H1 (cell line): Measurements from ENCODE around the gene PTPRG. TPM values are rescaled to one million over a fixed set of nuclear protein-coding genes. Genes with fewer than 3 reads are reported as not detected.

Experiments
- CTCF ChIA-PET: fragments of 300-600 bp; sonication (Branson Sonifier 250); formaldehyde crosslinking; loops from one replicate; lab custom pipeline; 2021; ENCODE audit not compliant: partially characterized antibody; lab: Charles Lee
- POLR2A ChIA-PET: fragments of 300-600 bp; sonication (Branson Sonifier 250); formaldehyde crosslinking; loops from one replicate; lab custom pipeline; 2021; ENCODE audit warnings: inconsistent platforms; ENCODE audit not compliant: partially characterized antibody; lab: Charles Lee
- DNase-seq, 2 experiments: peaks; one replicate each; pipeline versions ENCODE4 v3.0.0 to v3.0.0-alpha.2; 2010 to 2022; ENCODE audit warnings: low spot score in 2 of 2, low read depth in 1 of 2, mixed read lengths in 1 of 2
- FAIRE-seq: peaks from 2 replicates; lab custom pipeline; 2011; peaks lifted over from hg19 to GRCh38; lab: Jason Lieb, UNC
- H2AFZ ChIP-seq: 2 replicates; pipeline ENCODE4 v1.8.1; 2012; ENCODE audit warnings: low read length, inconsistent platforms
- H2AK5ac ChIP-seq: 2 replicates; pipeline ENCODE4 v1.6.1; 2013; ENCODE audit warnings: low read depth, low read length
- H2BK120ac ChIP-seq: replicated peaks from 2 replicates; pipeline ENCODE3; 2013; ENCODE audit warnings: low read depth, low read length, inconsistent platforms
- H2BK12ac ChIP-seq: 2 replicates; pipeline ENCODE4 v1.6.1; 2013; ENCODE audit warnings: low read depth, low read length
- H2BK15ac ChIP-seq: 2 replicates; pipeline ENCODE4 v1.6.1; 2013; ENCODE audit warnings: low read length
- H2BK20ac ChIP-seq: 2 replicates; pipeline ENCODE4 v1.6.1; 2013; ENCODE audit warnings: low read length
- H2BK5ac ChIP-seq: 2 replicates; pipeline ENCODE4 v1.6.1; 2013; ENCODE audit warnings: low read depth, low read length
- H3K14ac ChIP-seq: 2 replicates; pipeline ENCODE4 v1.6.1; 2013; ENCODE audit warnings: inconsistent platforms; ENCODE audit not compliant: insufficient read length
- H3K18ac ChIP-seq: 2 replicates; pipeline ENCODE4 v1.6.1; 2013; ENCODE audit warnings: low read length; ENCODE audit errors: extremely low read depth
- H3K23ac ChIP-seq: 2 replicates; pipeline ENCODE4 v1.6.1; 2013; ENCODE audit warnings: inconsistent platforms; ENCODE audit not compliant: insufficient read length
- H3K23me2 ChIP-seq: 2 replicates; pipeline ENCODE4 v1.6.1; 2013; ENCODE audit warnings: low read depth, low read length
- H3K27ac ChIP-seq: 2 replicates; pipeline ENCODE4 v1.6.1; 2011; ENCODE audit warnings: low read depth, low read length, inconsistent platforms
- H3K27me3 ChIP-seq, 4 experiments: replicated peaks in 1 of 4; 1 replicate in 1 of 4; 2 replicates in 3 of 4; pipeline versions ENCODE4 v1.6.1 to v1.8.1; 2011 to 2013; ENCODE audit warnings: low read length in 3 of 4, mild to moderate bottlenecking in 3 of 4, inconsistent platforms in 2 of 4, mixed read lengths in 2 of 4, moderate library complexity in 1 of 4; ENCODE audit not compliant: control insufficient read depth in 3 of 4, insufficient read depth in 3 of 4; ENCODE audit errors: extremely low read depth in 1 of 4
- H3K36me3 ChIP-seq, 4 experiments: 2 replicates each; pipeline versions ENCODE4 v1.6.1 to v1.8.1; 2011 to 2013; ENCODE audit warnings: mild to moderate bottlenecking in 4 of 4, low read length in 3 of 4, moderate library complexity in 2 of 4, control low read depth in 1 of 4, inconsistent platforms in 1 of 4; ENCODE audit not compliant: insufficient read depth in 4 of 4, control insufficient read depth in 2 of 4
- H3K4ac ChIP-seq: replicated peaks from 2 replicates; pipeline ENCODE3; 2013; ENCODE audit warnings: low read length, low read depth, mixed read lengths, inconsistent platforms; ENCODE audit not compliant: insufficient read length
- H3K4me1 ChIP-seq, 4 experiments: replicated peaks in 1 of 4; 1 replicate in 1 of 4; 2 replicates in 3 of 4; pipeline versions ENCODE4 v1.6.1 to v1.8.1; 2011 to 2013; ENCODE audit warnings: low read length in 3 of 4, inconsistent platforms in 2 of 4, mixed read lengths in 1 of 4; ENCODE audit not compliant: insufficient read depth in 4 of 4, control insufficient read depth in 3 of 4
- H3K4me2 ChIP-seq, 2 experiments: 2 replicates each; pipeline versions ENCODE4 v1.6.1 to v1.8.1; 2011 to 2013; ENCODE audit warnings: low read depth in 2 of 2, low read length in 2 of 2, control low read depth in 1 of 2, inconsistent platforms in 1 of 2, mild to moderate bottlenecking in 1 of 2; ENCODE audit not compliant: insufficient read depth in 1 of 2
- H3K4me3 ChIP-seq, 4 experiments: fragments of 200-600, 300-600 bp in 1 of 4; sonication (generic), shearing (Covaris generic), sonication (Bioruptor Twin) in 1 of 4; 2 replicates each; pipeline versions ENCODE4 v1.5.1 to v1.8.1; 2011 to 2016; ENCODE audit warnings: low read length in 4 of 4, low read depth in 3 of 4, control low read depth in 2 of 4, inconsistent platforms in 2 of 4, mild to moderate bottlenecking in 2 of 4, mixed read lengths in 1 of 4, moderate library complexity in 1 of 4; ENCODE audit not compliant: insufficient read depth in 2 of 4; ENCODE audit errors: extremely low read depth in 1 of 4
- H3K56ac ChIP-seq: replicated peaks from 2 replicates; pipeline ENCODE3; 2013; ENCODE audit warnings: low read depth, mild to moderate bottlenecking, mixed read lengths, low read length, inconsistent platforms; ENCODE audit not compliant: insufficient read length
- H3K79me1 ChIP-seq: 2 replicates; pipeline ENCODE4 v1.6.1; 2013; ENCODE audit warnings: low read depth, low read length, control low read depth
- H3K79me2 ChIP-seq, 2 experiments: 2 replicates each; pipeline versions ENCODE4 v1.6.1 to v1.8.1; 2012 to 2013; ENCODE audit warnings: low read length in 2 of 2, mild to moderate bottlenecking in 2 of 2, inconsistent platforms in 1 of 2; ENCODE audit not compliant: insufficient read depth in 2 of 2, control insufficient read depth in 1 of 2
- H3K9ac ChIP-seq, 4 experiments: replicated peaks in 1 of 4; 1 replicate in 1 of 4; 2 replicates in 3 of 4; pipeline versions ENCODE4 v1.6.1 to v1.8.1; 2011 to 2013; ENCODE audit warnings: low read depth in 3 of 4, low read length in 3 of 4, control low read depth in 2 of 4, mild to moderate bottlenecking in 2 of 4, moderate library complexity in 2 of 4, inconsistent platforms in 1 of 4; ENCODE audit errors: extremely low read depth in 1 of 4
- H3K9me3 ChIP-seq, 2 experiments: 2 replicates each; pipeline versions ENCODE4 v1.6.1 to v1.8.1; 2012 to 2013; ENCODE audit warnings: mild to moderate bottlenecking in 2 of 2, moderate library complexity in 2 of 2, control low read depth in 1 of 2, inconsistent platforms in 1 of 2, low read depth in 1 of 2, low read length in 1 of 2, mixed read lengths in 1 of 2; ENCODE audit not compliant: insufficient read depth in 2 of 2
- H4K20me1 ChIP-seq, 2 experiments: replicated peaks in 1 of 2; 2 replicates each; pipeline versions ENCODE3 to v1.8.1; 2011 to 2013; ENCODE audit warnings: inconsistent platforms in 2 of 2, low read length in 2 of 2, mild to moderate bottlenecking in 1 of 2; ENCODE audit not compliant: insufficient read depth in 2 of 2, control insufficient read depth in 1 of 2
- H4K5ac ChIP-seq: 2 replicates; pipeline ENCODE4 v1.6.1; 2013; ENCODE audit warnings: low read length, low read depth, mixed read lengths, inconsistent platforms; ENCODE audit not compliant: insufficient read length
- H4K8ac ChIP-seq: 2 replicates; pipeline ENCODE4 v1.8.0; 2013; ENCODE audit warnings: mild to moderate bottlenecking, moderate library complexity, low read length, inconsistent platforms; ENCODE audit not compliant: insufficient read depth; ENCODE audit errors: extremely low read depth
- H4K91ac ChIP-seq: replicated peaks from 2 replicates; pipeline ENCODE3; 2013; ENCODE audit warnings: low read length, mixed read lengths, inconsistent platforms; ENCODE audit not compliant: insufficient read length
- BRCA1 ChIP-seq: IDR thresholded peaks from 2 replicates; pipeline ENCODE4 v1.6.1; 2012; ENCODE audit warnings: low read depth, low read length, improper control_type of control experiment
- CHD2 ChIP-seq: IDR thresholded peaks from 2 replicates; pipeline ENCODE4 v1.6.1; 2012; ENCODE audit warnings: low read length, improper control_type of control experiment
- CREB1 ChIP-seq: IDR thresholded peaks from 2 replicates; pipeline ENCODE4 v1.6.1; 2012; ENCODE audit warnings: inconsistent platforms
- EP300 ChIP-seq, 2 experiments: IDR thresholded peaks; 1 replicate in 1 of 2; 2 replicates in 1 of 2; pipeline ENCODE4 v1.6.1; 2011 to 2012; ENCODE audit warnings: low read depth in 2 of 2, low read length in 2 of 2, mild to moderate bottlenecking in 2 of 2, borderline replicate concordance in 1 of 2, inconsistent platforms in 1 of 2, moderate library complexity in 1 of 2
- GABPA ChIP-seq: IDR thresholded peaks from 2 replicates; pipeline ENCODE4 v1.6.1; 2011; ENCODE audit warnings: mild to moderate bottlenecking, low read length, moderate library complexity, borderline replicate concordance; ENCODE audit not compliant: insufficient read depth
- GTF2F1 ChIP-seq: IDR thresholded peaks from 2 replicates; pipeline ENCODE4 v1.6.1; 2012; ENCODE audit warnings: low read depth, low read length, improper control_type of control experiment, borderline replicate concordance
- HDAC6 ChIP-seq: IDR thresholded peaks from one replicate; pipeline ENCODE4 v1.7.1; 2012; ENCODE audit warnings: low read depth, mild to moderate bottlenecking, inconsistent platforms, low read length, moderate library complexity
- KDM1A ChIP-seq: fragments of 200-600, 300-600 bp; sonication (generic); IDR thresholded peaks from 2 replicates; pipeline ENCODE4 v1.7.1; 2016; ENCODE audit warnings: mild to moderate bottlenecking, low read length, borderline replicate concordance
- KDM5A ChIP-seq: fragments of 200-600 bp; IDR thresholded peaks from 2 replicates; pipeline ENCODE4 v1.7.1; 2012; ENCODE audit warnings: mild to moderate bottlenecking, low read length, inconsistent platforms, mixed read lengths
- NRF1 ChIP-seq: IDR thresholded peaks from 2 replicates; pipeline ENCODE4 v1.6.1; 2011; ENCODE audit warnings: mild to moderate bottlenecking, low read depth, low read length, improper control_type of control experiment
- RAD21 ChIP-seq, 2 experiments: IDR thresholded peaks in 1 of 2; conservative IDR thresholded peaks in 1 of 2; 2 replicates each; pipeline ENCODE4 v1.6.1; 2011; ENCODE audit warnings: low read depth in 2 of 2, low read length in 2 of 2, improper control_type of control experiment in 1 of 2, inconsistent platforms in 1 of 2, mild to moderate bottlenecking in 1 of 2, moderate library complexity in 1 of 2
- SIN3A ChIP-seq, 2 experiments: IDR thresholded peaks in 1 of 2; conservative IDR thresholded peaks in 1 of 2; 2 replicates each; pipeline ENCODE4 v1.6.1; 2011 to 2012; ENCODE audit warnings: low read length in 2 of 2, improper control_type of control experiment in 1 of 2, low read depth in 1 of 2, mild to moderate bottlenecking in 1 of 2
- WGBS, 2 experiments: shearing (Covaris generic) in 1 of 2; methylation state at CpG; one replicate each; pipeline versions ENCODE4 v1.1.6 to v1.1.7; 2013 to 2015; ENCODE audit warnings: low lambda C conversion rate in 2 of 2, mixed read lengths in 2 of 2, inconsistent platforms in 1 of 2, low coverage in 1 of 2, missing lambda C conversion rate in 1 of 2; ENCODE audit not compliant: insufficient replicate concordance in 2 of 2, insufficient coverage in 1 of 2, insufficient read length in 1 of 2; ENCODE audit errors: extremely low coverage in 1 of 2, missing lambda C conversion rate in 1 of 2; 5-methylcytosine and 5-hydroxymethylcytosine counted together
- polyA plus RNA-seq, 7 experiments: library from polyadenylated mRNA; depleted of rRNA in 3 of 7; stranded (reverse) in 5 of 7; unstranded in 2 of 7; fragments of >200 nt in 5 of 7; fragments of 200-250 nt in 2 of 7; gene quantifications; 1 replicate in 5 of 7; 2 replicates in 1 of 7; 4 replicates in 1 of 7; pipeline versions ENCODE4 v1.2.1 to v1.2.3, GENCODE V29; 2011 to 2013; ENCODE audit warnings: missing spikeins in 2 of 7, mixed read lengths in 2 of 7
- total RNA-seq: library from RNA; stranded (reverse); fragmentation: NEBNext Ultra II Directional; extraction: Animal tissue kit (Norgen Biotek cat#: 25700); gene quantifications from 2 replicates; pipeline ENCODE4 v1.2.1, GENCODE V29; 2021

The PTPRG gene
- total and polyA plus RNA-seq, 2 of the 8 experiments (the other 6 are each of a cell fraction or from before 2014, with no cell fraction given): 23.3 to 96.2 TPM

- H2BK12ac ChIP-seq: no peak overlapping the region
- H3K18ac ChIP-seq: no peak overlapping the region
- no peak overlapping the region for H4K5ac ChIP-seq
- H3K14ac ChIP-seq: no peak overlapping the region
- H2BK20ac ChIP-seq: no peak overlapping the region
- H4K91ac ChIP-seq: no peak overlapping the region
- H3K27ac ChIP-seq: no peak overlapping the region
- no peak overlapping the region for H3K4ac ChIP-seq
- no peak overlapping the region for H3K23ac ChIP-seq
- peaks cover 0 to 9% (median 2%) of the 10 kb centered on the region in 4 experiments; a peak in 3 of 7 replicates for H3K4me1 ChIP-seq
- H3K9me3 ChIP-seq: no peaks in the 10 kb centered on the region
- no peak overlapping the region for H3K4me2 ChIP-seq
- H2AK5ac ChIP-seq: no peak overlapping the region
- POLR2A ChIA-PET: interaction anchor here (0.8 to 1.6 kb wide), 4 partner anchors 8 to 117 kb away, joined by 3 to 4 read pairs (median 3); no protein-coding TSS in a partner anchor
- H2BK15ac ChIP-seq: no peak overlapping the region
- no peaks in the 10 kb centered on the region for H3K27me3 ChIP-seq
- H2AFZ ChIP-seq: no peak overlapping the region
- H2BK5ac ChIP-seq: no peak overlapping the region
- no peaks in the 10 kb centered on the region for H3K23me2 ChIP-seq
- H4K20me1 ChIP-seq: no peaks in the 10 kb centered on the region
- H3K9ac ChIP-seq: no peak overlapping the region
- no peak overlapping the region for H3K4me3 ChIP-seq
- CTCF ChIA-PET: interaction anchor here (0.5 to 1.4 kb wide), 5 partner anchors 26 to 722 kb away, joined by 3 read pairs; no protein-coding TSS in a partner anchor
- peaks cover 0 to 74% of the 10 kb centered on the region in 2 experiments; a peak in 3 of 4 replicates for H3K79me2 ChIP-seq
- no peaks in the 10 kb centered on the region; the same call in 1 of the 2 replicates for H3K79me1 ChIP-seq
- no peak overlapping the region for H3K56ac ChIP-seq
- no peak for DNase-seq
- H3K36me3 ChIP-seq: no peaks in the 10 kb centered on the region
- WGBS, 2 experiments: 88% methylated on average over 10 of the region's 10 CpGs; no CpG with 5 or more reads in 1 of the 2 experiments
- FAIRE-seq: peak; percentile 32
- H4K8ac ChIP-seq: no peak overlapping the region
- H2BK120ac ChIP-seq: no peak overlapping the region
- no peak for TF ChIP-seq RAD21 (IDR thresholded peaks at IDR 0.05 in 1 of 2, conservative IDR thresholded peaks at IDR 0.05 in 1 of 2; ENCODE audit: low read depth in 2 of 2, low read length in 2 of 2)
- no peak for TF ChIP-seq HDAC6
- no peak for TF ChIP-seq NRF1
- TF ChIP-seq GTF2F1: no peak
- TF ChIP-seq CHD2: no peak
- TF ChIP-seq EP300 (IDR thresholded peaks at IDR 0.05; ENCODE audit: borderline replicate concordance in 1 of 2, low read depth in 2 of 2, low read length in 2 of 2): no peak
- TF ChIP-seq BRCA1: no peak
- TF ChIP-seq CREB1: no peak
- no peak for TF ChIP-seq KDM5A
- no peak for TF ChIP-seq GABPA
- no peak for TF ChIP-seq SIN3A (conservative IDR thresholded peaks at IDR 0.05 in 1 of 2, IDR thresholded peaks at IDR 0.05 in 1 of 2; ENCODE audit: low read depth in 1 of 2, low read length in 2 of 2)
- TF ChIP-seq KDM1A: no peak
Observed at GRCh38 chr3:61841111-61841845, 279.9 kb downstream of the PTPRG start.
